GM12878 (cell line): ENCODE data around the gene VSIG10L2. TPM values are rescaled to one million over a fixed set of nuclear protein-coding genes. Genes with fewer than 3 reads are reported as not detected.

Experiments
- CHD4 ChIP-seq: fragments of 200-600 bp; sonication (generic); IDR thresholded peaks from 2 replicates; pipeline ENCODE4 v1.6.1; 2016; ENCODE audit warnings: mild to moderate bottlenecking
- E4F1 ChIP-seq: fragments of 450-650 bp; IDR thresholded peaks from 2 replicates; pipeline ENCODE4 v1.6.1; 2018; ENCODE audit warnings: borderline replicate concordance, mild to moderate bottlenecking; ENCODE audit not compliant: partially characterized antibody
- HSF1 ChIP-seq: fragments of 150-350 bp; IDR thresholded peaks from 2 replicates; pipeline ENCODE4 v1.6.1; 2014; ENCODE audit warnings: mild to moderate bottlenecking, low read depth, low read length
- IRF3 ChIP-seq: fragments of 450-650 bp; IDR thresholded peaks from 2 replicates; pipeline ENCODE4 v1.6.1; 2014; ENCODE audit warnings: mild to moderate bottlenecking
- MEF2B ChIP-seq: fragments of 450-650 bp; IDR thresholded peaks from 2 replicates; pipeline ENCODE4 v1.6.1; 2018; ENCODE audit warnings: mild to moderate bottlenecking, moderate library complexity; ENCODE audit not compliant: partially characterized antibody, poor library complexity, severe bottlenecking
- NBN ChIP-seq: fragments of 450-650 bp; IDR thresholded peaks from 2 replicates; pipeline ENCODE4 v1.6.1; 2016
- NR2C2 ChIP-seq: IDR thresholded peaks from 2 replicates; pipeline ENCODE4 v1.6.1; 2011; ENCODE audit warnings: borderline replicate concordance, low read depth; ENCODE audit not compliant: control insufficient read depth, insufficient read length
- POU2F2 ChIP-seq: IDR thresholded peaks from 3 replicates; pipeline ENCODE4 v1.6.1; 2011; ENCODE audit warnings: low read depth, mild to moderate bottlenecking, low read length, borderline replicate concordance
- RUNX3 ChIP-seq: IDR thresholded peaks from 2 replicates; pipeline ENCODE4 v1.6.1; 2012; ENCODE audit warnings: low read length, inconsistent platforms
- SKIL ChIP-seq: fragments of 450-650 bp; IDR thresholded peaks from 2 replicates; pipeline ENCODE4 v1.6.1; 2017; ENCODE audit warnings: mild to moderate bottlenecking, low read depth, inconsistent platforms; ENCODE audit not compliant: poor library complexity, severe bottlenecking
- USF2 ChIP-seq: IDR thresholded peaks from 2 replicates; pipeline ENCODE4 v1.6.1; 2011; ENCODE audit warnings: low read depth, low read length, improper control_type of control experiment, borderline replicate concordance
- polyA plus RNA-seq, 11 experiments: library from polyadenylated mRNA; depleted of rRNA in 4 of 11; unstranded in 6 of 11; stranded (reverse) in 5 of 11; fragments of >200 nt; fragmentation: Nextera tagmentation in 4 of 11; fragmentation: Illumina TruSeq in 1 of 11; extraction: Ambion mirVana in 4 of 11; extraction: Trizol in 1 of 11; gene quantifications; 1 replicate in 1 of 11; 2 replicates in 10 of 11; pipeline versions ENCODE4 v1.2.1 to v1.2.3, GENCODE V29; 2011 to 2016; ENCODE audit warnings: inconsistent platforms in 2 of 11, missing spikeins in 2 of 11, low read depth in 1 of 11
- total RNA-seq, 4 experiments: library from RNA; depleted of rRNA in 3 of 4; stranded (reverse); fragments of >200 nt in 3 of 4; fragmentation: Illumina TruSeq in 1 of 4; extraction: Trizol in 1 of 4; gene quantifications; 2 replicates each; pipeline versions ENCODE4 v1.2.1 to v1.2.3, GENCODE V29; 2013 to 2021
- TF ChIP-seq, protein P1 (sequence below): fragments of 450-650 bp; IDR thresholded peaks from 2 replicates; pipeline ENCODE4 v1.6.1; 2017; ENCODE audit warnings: low read depth, mild to moderate bottlenecking, moderate library complexity
- TF ChIP-seq, protein P2 (sequence below): fragments of 450-650 bp; conservative IDR thresholded peaks from 2 replicates; pipeline ENCODE4 v1.6.1; 2017; ENCODE audit warnings: mild to moderate bottlenecking, moderate library complexity
- TF ChIP-seq, protein P3 (sequence below): fragments of 450-650 bp; IDR thresholded peaks from 2 replicates; pipeline ENCODE4 v1.6.1; 2017; ENCODE audit warnings: borderline replicate concordance

Gene VSIG10L2
- total and polyA plus RNA-seq, 10 of the 15 experiments (the other 5 are each of a cell fraction or from before 2014, with no cell fraction given), result 0.02 TPM; not detected in 9

DNA sequence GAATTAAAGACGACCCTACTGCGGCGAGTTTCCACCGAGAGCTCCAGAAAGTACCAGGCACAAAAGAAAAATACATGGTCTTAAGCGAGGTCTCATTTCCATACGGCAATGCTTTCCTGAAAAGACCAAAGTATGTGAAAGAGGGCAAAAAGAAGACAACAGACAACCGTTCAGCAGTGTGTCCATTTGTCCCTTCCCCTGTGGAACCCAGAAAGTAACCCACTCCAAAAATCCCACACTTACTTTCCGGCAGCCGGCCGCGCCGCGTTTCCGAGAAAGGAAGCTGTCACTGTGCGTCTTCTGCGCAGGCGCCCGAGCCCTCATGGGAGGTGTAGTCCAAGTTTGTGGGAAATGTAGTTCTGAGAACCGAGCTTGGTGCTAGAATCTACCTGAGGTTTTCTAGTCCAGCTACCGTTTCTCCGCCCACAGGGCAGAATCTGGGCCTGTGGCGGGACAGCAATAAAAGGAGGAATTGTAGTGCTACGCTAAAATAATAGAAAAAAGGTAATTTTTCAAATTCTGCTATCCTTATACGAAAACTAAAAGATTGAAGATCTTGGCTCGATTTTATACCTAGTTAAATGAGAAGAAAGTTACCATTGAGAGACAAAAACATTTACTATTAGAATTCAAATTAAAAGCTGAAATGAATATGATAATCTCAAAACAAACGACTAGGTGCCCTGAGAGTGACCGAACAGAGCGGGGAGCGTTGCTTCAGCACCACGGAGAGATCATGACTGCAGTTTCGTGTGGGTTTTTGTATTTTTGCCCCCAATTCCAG lies 42.7 kb upstream of the VSIG10L2 start, which contains the start of gene PUS3 (continued):
- TF ChIP-seq IRF3, result no peak
- TF ChIP-seq, protein P1, sequence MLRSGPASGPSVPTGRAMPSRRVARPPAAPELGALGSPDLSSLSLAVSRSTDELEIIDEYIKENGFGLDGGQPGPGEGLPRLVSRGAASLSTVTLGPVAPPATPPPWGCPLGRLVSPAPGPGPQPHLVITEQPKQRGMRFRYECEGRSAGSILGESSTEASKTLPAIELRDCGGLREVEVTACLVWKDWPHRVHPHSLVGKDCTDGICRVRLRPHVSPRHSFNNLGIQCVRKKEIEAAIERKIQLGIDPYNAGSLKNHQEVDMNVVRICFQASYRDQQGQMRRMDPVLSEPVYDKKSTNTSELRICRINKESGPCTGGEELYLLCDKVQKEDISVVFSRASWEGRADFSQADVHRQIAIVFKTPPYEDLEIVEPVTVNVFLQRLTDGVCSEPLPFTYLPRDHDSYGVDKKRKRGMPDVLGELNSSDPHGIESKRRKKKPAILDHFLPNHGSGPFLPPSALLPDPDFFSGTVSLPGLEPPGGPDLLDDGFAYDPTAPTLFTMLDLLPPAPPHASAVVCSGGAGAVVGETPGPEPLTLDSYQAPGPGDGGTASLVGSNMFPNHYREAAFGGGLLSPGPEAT, result no peak
- TF ChIP-seq POU2F2, result peak; percentile 37; the same call in 1 of the 3 replicates
- no peak for TF ChIP-seq CHD4
- TF ChIP-seq NR2C2, result no peak
- TF ChIP-seq NBN, result peak; percentile 40; the same call in 1 of the 2 replicates
- TF ChIP-seq, protein P2, sequence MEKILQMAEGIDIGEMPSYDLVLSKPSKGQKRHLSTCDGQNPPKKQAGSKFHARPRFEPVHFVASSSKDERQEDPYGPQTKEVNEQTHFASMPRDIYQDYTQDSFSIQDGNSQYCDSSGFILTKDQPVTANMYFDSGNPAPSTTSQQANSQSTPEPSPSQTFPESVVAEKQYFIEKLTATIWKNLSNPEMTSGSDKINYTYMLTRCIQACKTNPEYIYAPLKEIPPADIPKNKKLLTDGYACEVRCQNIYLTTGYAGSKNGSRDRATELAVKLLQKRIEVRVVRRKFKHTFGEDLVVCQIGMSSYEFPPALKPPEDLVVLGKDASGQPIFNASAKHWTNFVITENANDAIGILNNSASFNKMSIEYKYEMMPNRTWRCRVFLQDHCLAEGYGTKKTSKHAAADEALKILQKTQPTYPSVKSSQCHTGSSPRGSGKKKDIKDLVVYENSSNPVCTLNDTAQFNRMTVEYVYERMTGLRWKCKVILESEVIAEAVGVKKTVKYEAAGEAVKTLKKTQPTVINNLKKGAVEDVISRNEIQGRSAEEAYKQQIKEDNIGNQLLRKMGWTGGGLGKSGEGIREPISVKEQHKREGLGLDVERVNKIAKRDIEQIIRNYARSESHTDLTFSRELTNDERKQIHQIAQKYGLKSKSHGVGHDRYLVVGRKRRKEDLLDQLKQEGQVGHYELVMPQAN, result peak; percentile 83
- TF ChIP-seq MEF2B, result no peak
- TF ChIP-seq SKIL, result no peak
- peak; percentile 17; the same call in 1 of the 2 replicates for TF ChIP-seq RUNX3
- peak; percentile 79 for TF ChIP-seq E4F1
- TF ChIP-seq HSF1, result no peak
- TF ChIP-seq USF2, result no peak
- TF ChIP-seq, protein P3, sequence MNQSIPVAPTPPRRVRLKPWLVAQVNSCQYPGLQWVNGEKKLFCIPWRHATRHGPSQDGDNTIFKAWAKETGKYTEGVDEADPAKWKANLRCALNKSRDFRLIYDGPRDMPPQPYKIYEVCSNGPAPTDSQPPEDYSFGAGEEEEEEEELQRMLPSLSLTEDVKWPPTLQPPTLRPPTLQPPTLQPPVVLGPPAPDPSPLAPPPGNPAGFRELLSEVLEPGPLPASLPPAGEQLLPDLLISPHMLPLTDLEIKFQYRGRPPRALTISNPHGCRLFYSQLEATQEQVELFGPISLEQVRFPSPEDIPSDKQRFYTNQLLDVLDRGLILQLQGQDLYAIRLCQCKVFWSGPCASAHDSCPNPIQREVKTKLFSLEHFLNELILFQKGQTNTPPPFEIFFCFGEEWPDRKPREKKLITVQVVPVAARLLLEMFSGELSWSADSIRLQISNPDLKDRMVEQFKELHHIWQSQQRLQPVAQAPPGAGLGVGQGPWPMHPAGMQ, result no peak
